Measurements from ENCODE around the gene CD52. TPM values are rescaled to one million over a fixed set of nuclear protein-coding genes. Genes with fewer than 3 reads are reported as not detected.

CD52 gene
- polyA plus RNA-seq, 1 of the 3 experiments (the other 2 are of a cell fraction): not detected

DNA sequence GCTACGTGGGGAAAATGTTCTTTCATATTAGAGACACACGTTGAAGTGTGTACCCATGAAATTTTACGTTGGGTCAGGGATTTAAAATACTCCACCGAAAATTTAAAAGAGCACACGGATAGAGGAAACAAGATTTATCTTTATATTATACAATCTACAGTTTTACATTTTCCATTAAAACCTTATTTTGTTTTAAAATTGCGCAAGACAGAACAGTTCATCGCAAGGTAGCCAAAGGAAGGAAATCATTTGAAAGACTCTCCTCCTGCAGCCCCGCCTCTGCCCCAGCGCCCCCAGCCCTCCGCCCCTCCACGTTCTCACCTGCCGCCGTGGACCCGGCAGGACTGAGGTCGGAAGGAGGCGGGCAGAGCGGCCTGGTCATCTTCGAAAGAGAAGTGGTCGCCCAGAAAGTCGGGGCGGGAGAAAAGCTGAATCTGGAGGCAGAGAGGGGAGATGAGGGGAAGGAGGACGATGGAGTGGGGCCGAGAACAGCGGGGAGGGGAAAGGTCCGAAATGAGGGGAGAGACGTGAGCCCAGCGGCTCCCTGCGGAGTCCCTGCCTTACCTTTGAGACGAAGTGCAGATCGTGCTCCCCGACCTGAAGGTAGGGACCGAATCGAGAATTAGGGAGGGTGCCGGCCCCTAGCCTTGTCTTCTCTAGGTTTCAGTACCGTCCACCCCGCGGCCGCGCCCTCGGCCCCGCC, 18.2 kb downstream of the CD52 start:
- Histone ChIP-seq H3K4me1 (ENCODE audit: control insufficient read depth in 1 of 2, insufficient read depth in 2 of 2, low read depth in 1 of 2, low read length in 1 of 2) (no peaks in the 10 kb centered on the region; a peak in 1 of 4 replicates), H3K27me3 (ENCODE audit: insufficient read depth) (no peaks in the 10 kb centered on the region), H3K36me3 (replicated peaks in 1 of 2; ENCODE audit: control insufficient read depth in 1 of 2, insufficient read depth in 2 of 2, low read length in 1 of 2) (no peaks in the 10 kb centered on the region), H3K27ac (ENCODE audit: low read depth in 2 of 2, low read length in 1 of 2) (no peak overlapping the region), H3K9me3 (no peaks in the 10 kb centered on the region), H3K9me2 (no peaks in the 10 kb centered on the region), H3K4me2 (peak overlapping the region; percentile 81), H3K4me3 (ENCODE audit: low read depth in 2 of 2, low read length in 1 of 2) (peak overlapping the region; percentile 61 to 65), H4K20me1 (ENCODE audit: insufficient read depth) (no peaks in the 10 kb centered on the region), H3K79me2 (ENCODE audit: insufficient read depth) (no peaks in the 10 kb centered on the region), H3F3A (replicated peaks; ENCODE audit: insufficient read depth) (no peaks in the 10 kb centered on the region), H3K9ac (peak overlapping the region; percentile 30; the same call in 1 of the 2 replicates), H2AFZ (ENCODE audit: low read depth) (peak overlapping the region; percentile 91)
- CTCF ChIA-PET: interaction anchor here (0.6 to 3.2 kb wide), 8 partner anchors 14 to 160 kb away, joined by 3 to 27 read pairs (median 4); no protein-coding TSS in a partner anchor
- DNase-seq: no peak
- 6% methylated on average over 40 of the region's 41 CpGs for WGBS (ENCODE audit: low lambda C conversion rate)
- TF ChIP-seq SMC3 (IDR thresholded peaks at IDR 0.05; ENCODE audit: low read depth, low read length): no peak
- no peak for TF ChIP-seq EP300 (IDR thresholded peaks at IDR 0.05; ENCODE audit: borderline replicate concordance in 1 of 2, low read depth in 1 of 2, low read length in 1 of 2)
- TF ChIP-seq REST (IDR thresholded peaks at IDR 0.05; ENCODE audit: low read depth, low read length): no peak
- TF ChIP-seq EZH2phosphoT487 (IDR thresholded peaks at IDR 0.05; ENCODE audit: borderline replicate concordance, low read depth): no peak
- no peak for TF ChIP-seq ELF1 (IDR thresholded peaks at IDR 0.05)
- no peak for TF ChIP-seq YY1 (IDR thresholded peaks at IDR 0.05; ENCODE audit: low read depth)
- TF ChIP-seq, protein P1, sequence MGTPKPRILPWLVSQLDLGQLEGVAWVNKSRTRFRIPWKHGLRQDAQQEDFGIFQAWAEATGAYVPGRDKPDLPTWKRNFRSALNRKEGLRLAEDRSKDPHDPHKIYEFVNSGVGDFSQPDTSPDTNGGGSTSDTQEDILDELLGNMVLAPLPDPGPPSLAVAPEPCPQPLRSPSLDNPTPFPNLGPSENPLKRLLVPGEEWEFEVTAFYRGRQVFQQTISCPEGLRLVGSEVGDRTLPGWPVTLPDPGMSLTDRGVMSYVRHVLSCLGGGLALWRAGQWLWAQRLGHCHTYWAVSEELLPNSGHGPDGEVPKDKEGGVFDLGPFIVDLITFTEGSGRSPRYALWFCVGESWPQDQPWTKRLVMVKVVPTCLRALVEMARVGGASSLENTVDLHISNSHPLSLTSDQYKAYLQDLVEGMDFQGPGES (IDR thresholded peaks at IDR 0.05; ENCODE audit: low read depth, low read length): no peak
- TF ChIP-seq SIN3A (IDR thresholded peaks at IDR 0.05; ENCODE audit: borderline replicate concordance, low read depth, low read length): no peak
- no peak for TF ChIP-seq ZBTB33 (IDR thresholded peaks at IDR 0.05; ENCODE audit: borderline replicate concordance, low read depth)
- no peak for TF ChIP-seq GABPA (IDR thresholded peaks at IDR 0.05; ENCODE audit: low read depth)
- no peak for TF ChIP-seq MEF2A (IDR thresholded peaks at IDR 0.05; ENCODE audit: borderline replicate concordance, low read depth)
- TF ChIP-seq, protein P2, sequence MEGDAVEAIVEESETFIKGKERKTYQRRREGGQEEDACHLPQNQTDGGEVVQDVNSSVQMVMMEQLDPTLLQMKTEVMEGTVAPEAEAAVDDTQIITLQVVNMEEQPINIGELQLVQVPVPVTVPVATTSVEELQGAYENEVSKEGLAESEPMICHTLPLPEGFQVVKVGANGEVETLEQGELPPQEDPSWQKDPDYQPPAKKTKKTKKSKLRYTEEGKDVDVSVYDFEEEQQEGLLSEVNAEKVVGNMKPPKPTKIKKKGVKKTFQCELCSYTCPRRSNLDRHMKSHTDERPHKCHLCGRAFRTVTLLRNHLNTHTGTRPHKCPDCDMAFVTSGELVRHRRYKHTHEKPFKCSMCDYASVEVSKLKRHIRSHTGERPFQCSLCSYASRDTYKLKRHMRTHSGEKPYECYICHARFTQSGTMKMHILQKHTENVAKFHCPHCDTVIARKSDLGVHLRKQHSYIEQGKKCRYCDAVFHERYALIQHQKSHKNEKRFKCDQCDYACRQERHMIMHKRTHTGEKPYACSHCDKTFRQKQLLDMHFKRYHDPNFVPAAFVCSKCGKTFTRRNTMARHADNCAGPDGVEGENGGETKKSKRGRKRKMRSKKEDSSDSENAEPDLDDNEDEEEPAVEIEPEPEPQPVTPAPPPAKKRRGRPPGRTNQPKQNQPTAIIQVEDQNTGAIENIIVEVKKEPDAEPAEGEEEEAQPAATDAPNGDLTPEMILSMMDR (IDR thresholded peaks at IDR 0.05): no peak
- no peak for TF ChIP-seq RFX5 (IDR thresholded peaks at IDR 0.05; ENCODE audit: low read length)
- no peak for TF ChIP-seq TAF1 (IDR thresholded peaks at IDR 0.05; ENCODE audit: borderline replicate concordance, low read depth, low read length)
- TF ChIP-seq RXRA (IDR thresholded peaks at IDR 0.05; ENCODE audit: borderline replicate concordance, low read depth): no peak
- TF ChIP-seq PBX3 (IDR thresholded peaks at IDR 0.05): no peak
- TF ChIP-seq USF1 (IDR thresholded peaks at IDR 0.05; ENCODE audit: borderline replicate concordance, low read depth): no peak
- TF ChIP-seq NFIC (IDR thresholded peaks at IDR 0.05; ENCODE audit: borderline replicate concordance): no peak
- no peak for TF ChIP-seq JUND (IDR thresholded peaks at IDR 0.05)
- TF ChIP-seq CHD2 (IDR thresholded peaks at IDR 0.05; ENCODE audit: low read length, partially characterized antibody): no peak
- POLR2A ChIA-PET: no interaction called here
